ENCODE data around the gene ADARB1.

- no peak for TF ChIP-seq CTCF (IDR thresholded peaks at IDR 0.05; ENCODE audit: low read depth, low read length)
- no peak for TF ChIP-seq MYC (IDR thresholded peaks at IDR 0.05; ENCODE audit: low read depth, low read length)
- TF ChIP-seq POLR2A (IDR thresholded peaks at IDR 0.05; ENCODE audit: extremely low read depth, insufficient read length), result no peak
Measured at GRCh38 chr21:45051580-45052434, 22.6 kb upstream of the ADARB1 start.

Data from NB4 (cell line).